ENCODE data around the gene C11orf54. TPM values are rescaled to one million over a fixed set of nuclear protein-coding genes. Genes with fewer than 3 reads are reported as not detected.

The C11orf54 gene
- total RNA-seq: 10 to 100 TPM; 14.5 to 22.5 TPM

DNA sequence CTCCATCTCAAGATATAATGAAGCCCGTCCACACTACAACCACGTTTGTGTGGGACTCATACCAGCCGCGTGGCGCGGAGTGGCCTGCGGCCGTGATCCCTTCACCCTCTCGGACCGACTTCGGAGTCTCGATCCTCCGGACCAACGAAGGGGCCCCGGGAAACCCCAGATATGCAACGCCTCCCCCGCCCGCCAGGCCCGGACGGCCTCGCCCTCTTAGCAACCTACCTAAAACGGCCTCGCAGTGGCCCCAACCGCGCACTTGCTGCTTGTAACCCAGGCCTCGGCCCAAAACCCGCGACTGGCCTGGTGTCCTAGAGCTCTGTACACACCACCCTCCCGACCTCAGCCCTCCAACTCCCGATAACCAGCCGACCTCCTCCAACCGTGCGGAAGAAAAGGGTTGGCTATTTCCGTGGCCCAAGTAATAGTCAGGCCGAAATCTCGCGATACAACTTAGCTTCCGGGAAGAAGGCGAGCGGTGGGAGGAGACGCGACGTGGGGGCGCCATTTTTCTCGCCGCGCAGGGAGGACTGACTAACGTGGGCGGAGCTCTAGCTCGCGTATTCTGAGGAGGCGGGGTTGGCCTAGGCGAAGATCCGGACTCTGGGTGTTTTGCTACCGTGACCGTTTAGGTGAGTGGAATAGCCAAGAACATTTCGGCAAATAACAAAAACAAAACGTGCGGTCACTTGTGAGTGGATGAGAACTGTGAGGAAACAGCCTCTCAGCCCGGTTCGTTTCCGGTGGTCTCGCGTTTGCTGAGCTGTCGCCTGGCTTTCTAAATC, at the start of gene C11orf54, which contains the start of gene TAF1D:
Gene C11orf54 (plus strand): TSS at position 579 of the 788 bp plus-strand sequence. CDS start 5,722 bp downstream, outside the sequence.
Gene TAF1D (minus strand): TSS at position 402 of the 788 bp plus-strand sequence. CDS start 2,191 bp downstream, outside the sequence.
- H3K27me3 Mint-ChIP-seq: no peaks in the 10 kb centered on the region
- H3K4me1 Mint-ChIP-seq: peaks cover 52% of the 10 kb centered on the region
- ChIA-PET POLR2A (interaction anchor here (0.6 to 2.9 kb wide), 9 partner anchors 20 to 1349 kb away, joined by 3 to 33 read pairs (median 3); partner anchors contain the start of genes CEP295, MED17 and PANX1), CTCF (interaction anchor here (0.7 to 1.7 kb wide), 8 partner anchors 10 to 48 kb away, joined by 3 to 4 read pairs (median 4); partner anchors contain the start of gene MED17)
- peak; percentile 99 for DNase-seq
- H3K4me3 Mint-ChIP-seq: peak within 1 kb of the TSS; percentile 99
- no peaks in the 10 kb centered on the region for H3K9me3 Mint-ChIP-seq
- H3K27ac Mint-ChIP-seq: peak within 1 kb of the TSS; percentile 99
- peaks cover 47% of the 10 kb centered on the region for H3K36me3 Mint-ChIP-seq (ENCODE audit: low read depth)

DNA sequence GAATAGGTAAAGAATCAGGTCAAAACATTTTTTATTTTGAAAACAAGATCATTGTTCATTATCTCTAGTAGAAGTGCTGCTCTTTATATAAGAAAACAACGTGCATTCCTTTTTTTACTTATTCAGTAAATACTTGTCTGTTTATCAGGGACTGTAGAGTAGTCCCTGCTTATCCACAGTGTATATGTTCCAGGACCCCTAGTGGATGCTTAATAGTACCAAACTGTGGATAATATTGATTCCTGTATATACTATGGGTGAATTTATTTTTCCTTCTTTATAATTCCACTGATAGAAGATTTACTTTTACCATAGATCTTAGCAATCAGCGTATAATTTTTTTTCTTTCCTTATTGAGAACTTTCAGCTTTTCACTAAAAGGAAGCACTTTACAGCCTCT, 47.4 kb upstream of the C11orf54 start:
- POLR2A ChIA-PET: no interaction called here
- H3K27ac Mint-ChIP-seq: no peak overlapping the region
- DNase-seq: no peak
- no peaks in the 10 kb centered on the region for H3K9me3 Mint-ChIP-seq
- H3K4me3 Mint-ChIP-seq: no peak overlapping the region
- CTCF ChIA-PET: no interaction called here
- H3K27me3 Mint-ChIP-seq: no peaks in the 10 kb centered on the region
- peaks cover 64% of the 10 kb centered on the region for H3K36me3 Mint-ChIP-seq (ENCODE audit: low read depth)
- peaks cover 5% of the 10 kb centered on the region for H3K4me1 Mint-ChIP-seq

DNA sequence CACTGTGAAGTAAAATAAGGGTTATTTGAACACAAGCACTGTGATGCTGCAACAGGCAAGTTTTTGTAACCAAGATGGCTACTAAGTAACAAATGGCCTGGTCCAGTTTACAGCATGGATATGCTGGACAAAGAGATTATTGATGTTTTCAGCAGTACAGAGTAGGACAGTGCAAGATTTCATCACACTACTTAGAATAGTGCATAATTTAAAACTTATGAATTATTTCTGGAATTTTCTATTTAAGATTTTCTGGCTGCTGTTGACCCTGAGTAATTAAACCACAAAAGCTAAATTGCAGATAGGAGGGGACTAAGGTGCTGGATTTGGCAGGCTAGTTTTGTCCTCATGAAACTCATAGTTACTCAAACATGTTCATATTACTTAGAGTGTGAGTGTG, 46.9 kb upstream of the C11orf54 start:
- CTCF ChIA-PET: no interaction called here
- peaks cover under 1% of the 10 kb centered on the region for H3K4me1 Mint-ChIP-seq
- H3K4me3 Mint-ChIP-seq: no peak overlapping the region
- no peak for DNase-seq
- H3K27me3 Mint-ChIP-seq: no peaks in the 10 kb centered on the region
- H3K27ac Mint-ChIP-seq: no peak overlapping the region
- H3K9me3 Mint-ChIP-seq: no peaks in the 10 kb centered on the region
- POLR2A ChIA-PET: interaction anchor here (0.6 kb wide), 1 partner anchor 12 kb away, joined by 3 read pairs; no protein-coding TSS in a partner anchor
- H3K36me3 Mint-ChIP-seq (ENCODE audit: low read depth): peaks cover 64% of the 10 kb centered on the region

DNA sequence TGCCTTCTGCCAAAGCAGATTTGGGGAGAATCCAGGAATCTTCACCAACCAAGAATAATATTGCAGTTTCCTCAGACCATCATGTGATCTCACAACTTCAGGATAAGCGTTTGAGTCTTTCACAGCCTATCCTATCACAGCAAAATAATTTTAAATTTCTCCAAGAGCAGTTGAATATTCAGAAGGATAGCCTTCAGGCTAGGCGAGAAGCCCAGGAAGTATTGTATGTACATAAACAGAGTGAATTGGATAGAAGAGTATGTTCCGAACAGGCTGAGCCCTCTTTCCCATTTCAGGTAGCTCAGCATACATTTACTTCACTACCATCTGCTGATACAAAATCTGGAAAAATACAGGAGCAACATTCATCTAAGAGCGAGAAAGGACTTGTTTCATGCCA, 43.9 kb upstream of the C11orf54 start:
- Mint-ChIP-seq H3K27me3 (no peaks in the 10 kb centered on the region), H3K27ac (no peak overlapping the region), H3K9me3 (no peaks in the 10 kb centered on the region), H3K4me1 (no peaks in the 10 kb centered on the region), H3K4me3 (no peak overlapping the region), H3K36me3 (ENCODE audit: low read depth) (peaks cover 66% of the 10 kb centered on the region)
- ChIA-PET CTCF (no interaction called here), POLR2A (no interaction called here)
- DNase-seq: no peak

- Mint-ChIP-seq H3K36me3 (ENCODE audit: low read depth) (peaks cover 81% of the 10 kb centered on the region), H3K4me3 (no peak overlapping the region), H3K27me3 (no peaks in the 10 kb centered on the region), H3K27ac (no peak overlapping the region), H3K4me1 (no peaks in the 10 kb centered on the region), H3K9me3 (no peaks in the 10 kb centered on the region)
- CTCF ChIA-PET: no interaction called here
- POLR2A ChIA-PET: no interaction called here
- DNase-seq: no peak
Observed at GRCh38 chr11:93700830-93701229, 40.6 kb upstream of the C11orf54 start.

GRCh38 chr11:93704237-93704636, 37.2 kb upstream of the C11orf54 start:
- no peaks in the 10 kb centered on the region for H3K27me3 Mint-ChIP-seq
- CTCF ChIA-PET: interaction anchor here (1.5 kb wide), 1 partner anchor 20 kb away, joined by 6 read pairs; no protein-coding TSS in a partner anchor
- DNase-seq: peak; percentile 8
- H3K27ac Mint-ChIP-seq: no peak overlapping the region
- peaks cover 75% of the 10 kb centered on the region for H3K36me3 Mint-ChIP-seq (ENCODE audit: low read depth)
- peaks cover 10% of the 10 kb centered on the region for H3K9me3 Mint-ChIP-seq
- POLR2A ChIA-PET: no interaction called here
- H3K4me1 Mint-ChIP-seq: no peaks in the 10 kb centered on the region
- H3K4me3 Mint-ChIP-seq: no peak overlapping the region

DNA sequence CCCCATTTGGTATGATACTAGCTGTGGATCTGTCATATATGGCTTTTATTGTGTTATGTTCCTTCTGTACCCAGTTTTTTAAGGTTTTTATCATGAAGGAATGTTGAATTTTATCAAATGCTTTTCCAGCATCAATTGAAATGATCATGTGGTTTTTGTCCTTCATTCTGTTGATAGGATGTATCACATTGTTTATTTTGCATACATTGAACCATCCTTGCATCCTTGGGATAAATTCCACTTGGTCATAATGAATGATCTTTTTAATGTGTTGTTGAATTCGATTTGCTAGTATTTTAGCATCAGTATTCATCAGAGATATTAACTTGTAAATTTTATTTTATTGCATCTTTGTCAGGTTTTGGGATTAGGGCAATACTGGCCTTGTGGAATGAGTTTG, 31.2 kb upstream of the C11orf54 start:
- ChIA-PET POLR2A (no interaction called here), CTCF (no interaction called here)
- Mint-ChIP-seq H3K9me3 (peaks cover 30% of the 10 kb centered on the region), H3K4me3 (no peak overlapping the region), H3K27me3 (no peaks in the 10 kb centered on the region), H3K36me3 (ENCODE audit: low read depth) (peaks cover 90% of the 10 kb centered on the region), H3K27ac (peak overlapping the region; percentile 28), H3K4me1 (peaks cover 5% of the 10 kb centered on the region)
- DNase-seq: no peak

DNA sequence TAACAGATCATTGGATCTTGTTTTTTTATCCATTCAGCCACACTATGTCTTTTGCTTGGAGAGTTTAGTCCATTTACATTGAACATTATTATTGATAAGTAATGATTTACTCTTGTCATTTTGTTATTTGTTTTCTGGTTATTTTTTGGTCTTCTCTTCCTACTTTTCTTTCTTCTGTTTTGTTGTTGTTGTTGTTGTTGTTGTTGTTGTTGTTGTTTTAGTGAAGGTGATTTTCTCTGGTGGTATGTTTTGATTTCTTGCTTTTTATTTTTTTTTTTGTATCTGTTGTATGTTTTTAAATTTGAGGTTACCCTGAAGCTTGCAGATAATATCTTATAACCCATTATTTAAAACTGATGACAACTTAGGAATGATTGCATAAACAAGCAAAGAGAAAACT, 28.8 kb upstream of the C11orf54 start:
- ChIA-PET POLR2A (no interaction called here), CTCF (interaction anchor here (1.0 kb wide), 1 partner anchor 16 kb away, joined by 3 read pairs; no protein-coding TSS in a partner anchor)
- no peak for DNase-seq
- H3K4me3 Mint-ChIP-seq: no peak overlapping the region
- no peaks in the 10 kb centered on the region for H3K27me3 Mint-ChIP-seq
- peaks cover 91% of the 10 kb centered on the region for H3K36me3 Mint-ChIP-seq (ENCODE audit: low read depth)
- H3K27ac Mint-ChIP-seq: no peak overlapping the region
- peaks cover 40% of the 10 kb centered on the region for H3K9me3 Mint-ChIP-seq
- H3K4me1 Mint-ChIP-seq: peaks cover 16% of the 10 kb centered on the region

- DNase-seq: no peak
- H3K4me3 Mint-ChIP-seq: no peak overlapping the region
- POLR2A ChIA-PET: interaction anchor here (0.6 kb wide), 1 partner anchor 93 kb away, joined by 4 read pairs; no protein-coding TSS in a partner anchor
- H3K27me3 Mint-ChIP-seq: no peaks in the 10 kb centered on the region
- CTCF ChIA-PET: no interaction called here
- peaks cover 76% of the 10 kb centered on the region for H3K36me3 Mint-ChIP-seq (ENCODE audit: low read depth)
- peak overlapping the region; percentile 62 for H3K27ac Mint-ChIP-seq
- peaks cover 30% of the 10 kb centered on the region for H3K4me1 Mint-ChIP-seq
- peaks cover 15% of the 10 kb centered on the region for H3K9me3 Mint-ChIP-seq
Observed at GRCh38 chr11:93715797-93716396, 25.6 kb upstream of the C11orf54 start.

- Mint-ChIP-seq H3K27ac (peak overlapping the region; percentile 88), H3K36me3 (ENCODE audit: low read depth) (peaks cover 77% of the 10 kb centered on the region), H3K27me3 (no peaks in the 10 kb centered on the region), H3K4me3 (no peak overlapping the region), H3K9me3 (peaks cover 12% of the 10 kb centered on the region), H3K4me1 (peaks cover 33% of the 10 kb centered on the region)
- ChIA-PET POLR2A (interaction anchor here (1.0 kb wide), 1 partner anchor 24 kb away, joined by 4 read pairs; the partner anchor contains the start of genes C11orf54 and TAF1D), CTCF (interaction anchor here (0.8 to 1.3 kb wide), 3 partner anchors 11 to 51 kb away, joined by 3 to 5 read pairs (median 3); no protein-coding TSS in a partner anchor)
- DNase-seq: no peak
Observed at GRCh38 chr11:93717501-93717900, 24.0 kb upstream of the C11orf54 start.

- peaks cover 75% of the 10 kb centered on the region for H3K36me3 Mint-ChIP-seq (ENCODE audit: low read depth)
- no peak for DNase-seq
- H3K27ac Mint-ChIP-seq: peak overlapping the region; percentile 77
- ChIA-PET CTCF (interaction anchor here (0.8 to 1.2 kb wide), 2 partner anchors 11 to 12 kb away, joined by 3 to 5 read pairs; no protein-coding TSS in a partner anchor), POLR2A (no interaction called here)
- no peaks in the 10 kb centered on the region for H3K27me3 Mint-ChIP-seq
- peaks cover 30% of the 10 kb centered on the region for H3K4me1 Mint-ChIP-seq
- H3K4me3 Mint-ChIP-seq: no peak overlapping the region
- H3K9me3 Mint-ChIP-seq: peaks cover 12% of the 10 kb centered on the region
Observed at GRCh38 chr11:93718057-93718563, 23.4 kb upstream of the C11orf54 start.

DNA sequence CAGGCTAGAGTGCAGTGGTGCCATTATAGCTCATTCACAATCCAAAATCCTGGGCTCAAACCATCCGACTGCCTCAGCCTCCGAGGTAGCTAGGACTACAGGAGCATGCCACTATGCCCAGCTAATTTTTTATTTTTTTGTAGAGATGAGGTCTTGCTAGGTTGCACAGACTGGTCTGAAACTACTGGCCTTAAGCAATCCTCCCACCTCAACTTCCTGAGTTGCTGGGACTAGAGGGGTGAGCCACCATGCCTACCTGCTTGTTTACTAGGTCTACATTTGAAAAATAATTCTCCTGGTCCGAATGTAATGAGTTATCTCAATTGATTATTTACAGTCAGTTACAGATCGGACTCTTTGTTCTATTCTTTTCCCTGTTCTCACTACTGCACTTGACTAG, 22.2 kb upstream of the C11orf54 start:
- Mint-ChIP-seq H3K9me3 (peaks cover 12% of the 10 kb centered on the region), H3K4me3 (no peak overlapping the region), H3K36me3 (ENCODE audit: low read depth) (peaks cover 66% of the 10 kb centered on the region), H3K27me3 (no peaks in the 10 kb centered on the region), H3K27ac (peak overlapping the region; percentile 31), H3K4me1 (peaks cover 30% of the 10 kb centered on the region)
- POLR2A ChIA-PET: interaction anchor here (1.1 kb wide), 1 partner anchor 22 kb away, joined by 3 read pairs; the partner anchor contains the start of genes C11orf54 and TAF1D
- CTCF ChIA-PET: interaction anchor here (0.6 to 1.2 kb wide), 2 partner anchors 10 to 188 kb away, joined by 3 to 6 read pairs; no protein-coding TSS in a partner anchor
- DNase-seq: no peak

Measured in activated CD4-positive, alpha-beta T cell treated with anti-CD3 and anti-CD28 coated beads, Interleukin-2, amount 10 ng/mL, durations not matched to agents 7 days and 5 days (primary cell).